HFFc6 (cell line): ENCODE data around the gene SCG3. TPM values are rescaled to one million over a fixed set of nuclear protein-coding genes. Genes with fewer than 3 reads are reported as not detected.

Experiments
- DNase-seq: peaks from one replicate; pipeline ENCODE4 v3.0.0-alpha.2; 2018
- H3K27ac Mint-ChIP-seq: 2 replicates; pipeline ENCODE4 v1.8.0; 2020; ENCODE audit warnings: mild to moderate bottlenecking, mixed read lengths
- H3K27me3 Mint-ChIP-seq: 2 replicates; pipeline ENCODE4 v1.8.0; 2021; ENCODE audit warnings: mild to moderate bottlenecking, moderate library complexity, mixed read lengths; ENCODE audit not compliant: insufficient read depth
- H3K36me3 Mint-ChIP-seq: 2 replicates; pipeline ENCODE4 v1.8.0; 2021; ENCODE audit warnings: low read depth, mixed read lengths
- H3K4me1 Mint-ChIP-seq: 2 replicates; pipeline ENCODE4 v1.8.0; 2020; ENCODE audit warnings: low read depth, mixed read lengths
- H3K4me3 Mint-ChIP-seq: 2 replicates; pipeline ENCODE4 v1.8.0; 2020; ENCODE audit warnings: mild to moderate bottlenecking, moderate library complexity, mixed read lengths
- H3K9me3 Mint-ChIP-seq: 2 replicates; pipeline ENCODE4 v1.8.0; 2020; ENCODE audit warnings: mild to moderate bottlenecking, mixed read lengths
- total RNA-seq, 6 experiments: library from RNA; stranded (reverse); fragmentation: NEBNext Ultra II Directional; extraction: Animal tissue kit (Norgen Biotek cat#: 25700); gene quantifications; 2 replicates in 1 of 6; 3 replicates in 5 of 6; pipeline ENCODE4 v1.2.3, GENCODE V29; 2021
- TF ChIP-seq, protein P1 (sequence below): fragments of 200-600 bp; sonication (generic); IDR thresholded peaks from 2 replicates; pipeline ENCODE4 v1.5.0; 2021; ENCODE audit warnings: antibody characterized with exemption, mild to moderate bottlenecking

The SCG3 gene
- total RNA-seq, 6 experiments from 2014 or later, result not detected

DNA sequence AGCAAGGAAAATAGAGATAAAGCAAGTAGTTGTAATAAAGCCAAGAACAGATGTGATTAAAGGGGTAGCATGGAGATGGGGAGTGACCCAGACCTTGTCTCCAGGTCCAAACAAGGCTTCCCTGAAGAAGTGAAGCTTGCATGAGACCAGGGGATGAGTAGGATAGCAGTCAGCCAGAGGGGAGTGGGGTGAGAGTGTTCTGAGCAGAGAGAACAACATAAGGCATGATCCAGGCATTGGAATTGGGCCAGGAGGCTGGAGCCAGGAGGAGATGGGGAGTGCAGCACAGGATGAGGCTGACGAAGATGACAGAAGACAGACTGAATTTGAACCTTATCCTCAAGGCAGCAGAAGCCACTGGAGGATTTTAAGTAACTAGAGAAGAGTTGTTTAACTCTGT, 77.3 kb downstream of the SCG3 start:
- TF ChIP-seq, protein P1, sequence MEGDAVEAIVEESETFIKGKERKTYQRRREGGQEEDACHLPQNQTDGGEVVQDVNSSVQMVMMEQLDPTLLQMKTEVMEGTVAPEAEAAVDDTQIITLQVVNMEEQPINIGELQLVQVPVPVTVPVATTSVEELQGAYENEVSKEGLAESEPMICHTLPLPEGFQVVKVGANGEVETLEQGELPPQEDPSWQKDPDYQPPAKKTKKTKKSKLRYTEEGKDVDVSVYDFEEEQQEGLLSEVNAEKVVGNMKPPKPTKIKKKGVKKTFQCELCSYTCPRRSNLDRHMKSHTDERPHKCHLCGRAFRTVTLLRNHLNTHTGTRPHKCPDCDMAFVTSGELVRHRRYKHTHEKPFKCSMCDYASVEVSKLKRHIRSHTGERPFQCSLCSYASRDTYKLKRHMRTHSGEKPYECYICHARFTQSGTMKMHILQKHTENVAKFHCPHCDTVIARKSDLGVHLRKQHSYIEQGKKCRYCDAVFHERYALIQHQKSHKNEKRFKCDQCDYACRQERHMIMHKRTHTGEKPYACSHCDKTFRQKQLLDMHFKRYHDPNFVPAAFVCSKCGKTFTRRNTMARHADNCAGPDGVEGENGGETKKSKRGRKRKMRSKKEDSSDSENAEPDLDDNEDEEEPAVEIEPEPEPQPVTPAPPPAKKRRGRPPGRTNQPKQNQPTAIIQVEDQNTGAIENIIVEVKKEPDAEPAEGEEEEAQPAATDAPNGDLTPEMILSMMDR, result no peak
- Mint-ChIP-seq H3K4me1 (peaks cover 24% of the 10 kb centered on the region), H3K27me3 (no peaks in the 10 kb centered on the region; the same call in 1 of the 2 replicates), H3K9me3 (no peaks in the 10 kb centered on the region), H3K4me3 (peak overlapping the region; percentile 43), H3K27ac (peak overlapping the region; percentile 59), H3K36me3 (no peaks in the 10 kb centered on the region; the same call in 1 of the 2 replicates)
- peak; percentile 60 for DNase-seq

DNA sequence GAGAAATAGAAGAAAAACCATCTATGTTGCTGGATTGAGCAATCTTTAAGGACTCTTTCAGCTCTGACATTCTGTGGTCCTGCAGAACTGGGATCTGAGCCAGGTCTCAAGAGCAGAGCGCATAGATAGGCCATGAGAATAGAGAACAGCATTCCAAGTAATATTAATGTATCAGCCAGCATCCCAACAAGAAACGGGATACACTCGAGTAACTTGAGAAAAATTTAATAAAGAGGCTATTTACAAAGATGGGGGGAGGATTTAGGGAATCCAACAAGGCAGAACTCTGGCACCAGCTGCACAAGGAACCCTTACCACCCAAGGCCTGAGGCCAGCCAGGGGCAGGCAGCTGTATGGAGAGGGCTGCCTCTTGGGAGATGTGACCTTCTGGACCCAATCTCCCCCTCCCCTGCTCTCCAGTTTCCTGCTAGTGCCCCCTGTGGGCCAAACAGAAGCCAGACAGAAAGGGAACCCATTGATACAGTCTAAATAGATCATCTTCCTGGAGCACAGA, 78.3 kb downstream of the SCG3 start:
- H3K27ac Mint-ChIP-seq, result peak overlapping the region; percentile 59
- no peaks in the 10 kb centered on the region for H3K9me3 Mint-ChIP-seq
- peak overlapping the region; percentile 54 for H3K4me3 Mint-ChIP-seq
- TF ChIP-seq, protein P1, result peak; percentile 68
- DNase-seq, result peak; percentile 94
- H3K36me3 Mint-ChIP-seq, result no peaks in the 10 kb centered on the region; the same call in 1 of the 2 replicates
- H3K27me3 Mint-ChIP-seq, result no peaks in the 10 kb centered on the region; the same call in 1 of the 2 replicates
- H3K4me1 Mint-ChIP-seq, result peaks cover 24% of the 10 kb centered on the region

DNA sequence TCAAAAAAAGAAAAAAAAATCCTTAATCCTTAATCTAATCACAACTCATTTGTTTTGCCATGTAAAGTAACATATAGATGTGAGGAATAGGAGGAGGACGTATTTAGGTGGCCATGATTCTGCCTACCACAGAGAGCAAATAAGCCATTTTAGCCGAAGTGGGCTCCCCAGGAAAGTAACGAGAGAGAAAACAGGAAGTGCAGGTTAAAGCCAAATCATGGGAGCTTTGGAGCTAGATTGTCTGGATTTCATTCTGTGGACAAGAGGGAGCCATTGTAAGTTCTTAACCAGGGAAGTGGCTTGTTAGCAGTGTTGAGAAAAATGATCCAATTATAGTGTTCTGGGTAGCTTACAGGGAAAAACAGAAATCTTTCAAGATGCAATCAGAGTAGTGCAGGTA, 79.5 kb downstream of the SCG3 start:
- H3K4me1 Mint-ChIP-seq, result peaks cover 24% of the 10 kb centered on the region
- H3K4me3 Mint-ChIP-seq, result no peak overlapping the region
- TF ChIP-seq, protein P1, result no peak
- H3K27ac Mint-ChIP-seq, result no peak overlapping the region
- H3K36me3 Mint-ChIP-seq, result no peaks in the 10 kb centered on the region
- H3K27me3 Mint-ChIP-seq, result no peaks in the 10 kb centered on the region; the same call in 1 of the 2 replicates
- no peak for DNase-seq
- no peaks in the 10 kb centered on the region for H3K9me3 Mint-ChIP-seq

DNA sequence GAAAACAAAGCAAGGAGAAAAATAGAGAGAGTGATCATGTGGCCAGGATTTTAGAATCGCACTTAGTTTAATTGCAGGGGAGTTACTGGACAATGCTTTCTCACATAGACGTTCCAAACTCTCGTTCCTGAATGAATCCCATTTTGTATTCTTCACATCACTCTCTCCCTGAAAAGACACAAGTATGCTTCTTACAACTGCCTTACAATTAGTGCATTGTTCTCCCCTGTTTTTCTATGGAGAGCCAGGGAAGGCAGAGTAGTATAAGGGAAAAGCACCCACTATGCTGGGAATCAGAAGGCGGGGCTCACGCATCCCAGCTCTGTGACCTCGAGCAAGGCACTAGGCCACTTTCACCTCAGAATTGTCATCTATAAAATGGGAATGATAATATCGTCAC, 84.4 kb downstream of the SCG3 start:
- Mint-ChIP-seq H3K27me3 (no peaks in the 10 kb centered on the region), H3K27ac (no peak overlapping the region), H3K4me1 (no peaks in the 10 kb centered on the region), H3K9me3 (no peaks in the 10 kb centered on the region), H3K36me3 (peaks cover 4% of the 10 kb centered on the region; the same call in 1 of the 2 replicates), H3K4me3 (no peak overlapping the region)
- DNase-seq, result no peak
- TF ChIP-seq, protein P1, result no peak

DNA sequence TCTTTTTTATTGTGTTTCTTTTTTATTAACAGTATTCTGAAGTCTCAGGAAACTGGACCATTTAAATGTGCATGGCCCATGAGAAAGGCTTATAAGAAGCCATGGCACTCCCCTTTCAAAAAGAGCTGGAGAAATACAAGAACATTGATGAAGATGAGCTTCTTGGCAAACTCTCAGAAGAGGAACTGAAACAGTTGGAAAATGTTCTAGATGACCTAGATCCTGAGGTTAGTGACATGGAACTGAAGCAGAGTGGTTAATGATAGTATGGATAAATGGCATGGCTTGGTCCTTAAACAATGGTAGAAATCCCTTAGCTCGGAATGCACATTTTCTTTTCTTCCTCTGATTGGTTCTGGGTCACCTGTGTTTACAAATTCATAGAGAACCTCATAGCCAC, 85.0 kb downstream of the SCG3 start:
- H3K27me3 Mint-ChIP-seq, result no peaks in the 10 kb centered on the region
- no peak overlapping the region for H3K4me3 Mint-ChIP-seq
- DNase-seq, result no peak
- no peaks in the 10 kb centered on the region for H3K9me3 Mint-ChIP-seq
- no peaks in the 10 kb centered on the region for H3K4me1 Mint-ChIP-seq
- TF ChIP-seq, protein P1, result no peak
- no peak overlapping the region for H3K27ac Mint-ChIP-seq
- H3K36me3 Mint-ChIP-seq, result peaks cover 4% of the 10 kb centered on the region; the same call in 1 of the 2 replicates
